HepG2 (cell line): ENCODE results near the gene CALML5.

Source experiments
- FOXK1 ChIP-seq: sonication (generic); formaldehyde crosslinking; IDR thresholded peaks from 2 replicates; pipeline ENCODE4 v1.4.0; 2020; ENCODE audit warnings: low read depth, missing genetic modification reagents, borderline replicate concordance
- ISL2 ChIP-seq: sonication (generic); formaldehyde crosslinking; IDR thresholded peaks from 2 replicates; pipeline ENCODE4 v1.5.0; 2020; ENCODE audit warnings: missing genetic modification reagents
- JARID2 ChIP-seq: sonication (generic); formaldehyde crosslinking; IDR thresholded peaks from 2 replicates; pipeline ENCODE4 v1.8.1; 2023; ENCODE audit warnings: missing genetic modification reagents, inconsistent platforms; ENCODE audit not compliant: insufficient replicate concordance
- MTA3 ChIP-seq: sonication (generic); formaldehyde crosslinking; IDR thresholded peaks from 2 replicates; pipeline ENCODE4 v1.4.0; 2020; ENCODE audit warnings: missing genetic modification reagents
- ZBTB33 ChIP-seq: sonication (generic); formaldehyde crosslinking; IDR thresholded peaks from 2 replicates; pipeline ENCODE4 v1.4.0; 2020; ENCODE audit warnings: missing genetic modification reagents
- ZNF101 ChIP-seq: sonication (generic); formaldehyde crosslinking; IDR thresholded peaks from 2 replicates; pipeline ENCODE4 v1.4.0; 2020; ENCODE audit warnings: mild to moderate bottlenecking, low read depth, missing genetic modification reagents, borderline replicate concordance
- ZNF232 ChIP-seq: sonication (generic); formaldehyde crosslinking; IDR thresholded peaks from 2 replicates; pipeline ENCODE4 v1.4.0; 2020; ENCODE audit warnings: missing genetic modification reagents, borderline replicate concordance
- ZNF317 ChIP-seq: sonication (generic); formaldehyde crosslinking; IDR thresholded peaks from 2 replicates; pipeline ENCODE4 v1.5.0; 2020; ENCODE audit warnings: mild to moderate bottlenecking, missing genetic modification reagents
- ZNF430 ChIP-seq: sonication (generic); formaldehyde crosslinking; IDR thresholded peaks from 2 replicates; pipeline ENCODE4 v1.9.0; 2021; ENCODE audit warnings: mild to moderate bottlenecking, missing genetic modification reagents
- ZNF549 ChIP-seq: sonication (generic); formaldehyde crosslinking; IDR thresholded peaks from 2 replicates; pipeline ENCODE4 v1.5.0; 2020; ENCODE audit warnings: missing genetic modification reagents
- TF ChIP-seq, protein P1 (sequence below): sonication (generic); formaldehyde crosslinking; IDR thresholded peaks from 2 replicates; pipeline ENCODE4 v1.4.0; 2020; ENCODE audit warnings: missing genetic modification reagents
- TF ChIP-seq, protein P2 (sequence below): sonication (generic); formaldehyde crosslinking; IDR thresholded peaks from 2 replicates; pipeline ENCODE4 v1.5.0; 2020; ENCODE audit warnings: mild to moderate bottlenecking, missing genetic modification reagents, moderate library complexity
- TF ChIP-seq, protein P3 (sequence below): sonication (generic); formaldehyde crosslinking; conservative IDR thresholded peaks from 2 replicates; pipeline ENCODE4 v1.4.0; 2020; ENCODE audit warnings: missing genetic modification reagents

DNA sequence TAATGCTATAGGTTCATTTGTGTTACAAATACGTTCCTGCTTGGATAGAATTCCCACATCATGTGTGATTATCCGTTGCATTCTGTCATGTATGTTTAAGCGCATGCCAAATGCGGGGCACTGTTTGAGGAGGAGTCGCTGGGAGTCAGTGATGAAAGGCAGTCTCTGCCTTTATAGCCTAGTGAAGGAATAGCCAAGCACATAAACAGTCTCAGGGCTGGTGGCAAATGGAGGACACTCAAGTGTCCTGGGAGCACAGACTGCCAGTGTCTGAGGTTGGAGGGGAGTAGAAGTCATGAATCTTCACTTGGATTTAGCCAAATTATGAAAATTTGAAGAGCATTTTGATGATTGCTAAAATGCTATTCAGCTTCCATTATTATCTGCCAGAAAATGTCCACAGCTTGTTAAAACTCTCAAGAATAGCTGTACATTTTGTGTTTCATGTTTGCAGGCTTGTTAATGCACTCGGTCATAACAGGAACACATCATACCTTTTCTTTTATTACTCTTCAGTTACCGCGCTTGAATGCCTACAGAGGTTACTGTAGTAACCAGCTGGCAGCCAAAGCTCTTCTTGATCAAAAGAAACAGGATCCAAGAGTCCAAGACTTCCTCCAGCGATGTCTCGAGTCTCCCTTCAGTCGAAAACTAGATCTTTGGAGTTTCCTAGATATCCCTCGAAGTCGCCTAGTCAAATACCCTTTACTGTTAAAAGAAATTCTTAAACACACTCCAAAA, 45.5 kb downstream of the CALML5 start:
- TF ChIP-seq, protein P1, sequence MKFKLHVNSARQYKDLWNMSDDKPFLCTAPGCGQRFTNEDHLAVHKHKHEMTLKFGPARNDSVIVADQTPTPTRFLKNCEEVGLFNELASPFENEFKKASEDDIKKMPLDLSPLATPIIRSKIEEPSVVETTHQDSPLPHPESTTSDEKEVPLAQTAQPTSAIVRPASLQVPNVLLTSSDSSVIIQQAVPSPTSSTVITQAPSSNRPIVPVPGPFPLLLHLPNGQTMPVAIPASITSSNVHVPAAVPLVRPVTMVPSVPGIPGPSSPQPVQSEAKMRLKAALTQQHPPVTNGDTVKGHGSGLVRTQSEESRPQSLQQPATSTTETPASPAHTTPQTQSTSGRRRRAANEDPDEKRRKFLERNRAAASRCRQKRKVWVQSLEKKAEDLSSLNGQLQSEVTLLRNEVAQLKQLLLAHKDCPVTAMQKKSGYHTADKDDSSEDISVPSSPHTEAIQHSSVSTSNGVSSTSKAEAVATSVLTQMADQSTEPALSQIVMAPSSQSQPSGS (CRISPR knock-in tag), result no peak
- TF ChIP-seq ZNF430 (no peak), FOXK1 (CRISPR knock-in tag) (no peak), JARID2 (CRISPR knock-in tag) (no peak), ZNF232 (no peak), ZBTB33 (CRISPR knock-in tag) (no peak), ISL2 (CRISPR knock-in tag) (no peak), ZNF317 (CRISPR knock-in tag) (no peak), ZNF101 (CRISPR knock-in tag) (no peak), ZNF549 (CRISPR knock-in tag) (no peak), MTA3 (no peak)
- TF ChIP-seq, protein P2, sequence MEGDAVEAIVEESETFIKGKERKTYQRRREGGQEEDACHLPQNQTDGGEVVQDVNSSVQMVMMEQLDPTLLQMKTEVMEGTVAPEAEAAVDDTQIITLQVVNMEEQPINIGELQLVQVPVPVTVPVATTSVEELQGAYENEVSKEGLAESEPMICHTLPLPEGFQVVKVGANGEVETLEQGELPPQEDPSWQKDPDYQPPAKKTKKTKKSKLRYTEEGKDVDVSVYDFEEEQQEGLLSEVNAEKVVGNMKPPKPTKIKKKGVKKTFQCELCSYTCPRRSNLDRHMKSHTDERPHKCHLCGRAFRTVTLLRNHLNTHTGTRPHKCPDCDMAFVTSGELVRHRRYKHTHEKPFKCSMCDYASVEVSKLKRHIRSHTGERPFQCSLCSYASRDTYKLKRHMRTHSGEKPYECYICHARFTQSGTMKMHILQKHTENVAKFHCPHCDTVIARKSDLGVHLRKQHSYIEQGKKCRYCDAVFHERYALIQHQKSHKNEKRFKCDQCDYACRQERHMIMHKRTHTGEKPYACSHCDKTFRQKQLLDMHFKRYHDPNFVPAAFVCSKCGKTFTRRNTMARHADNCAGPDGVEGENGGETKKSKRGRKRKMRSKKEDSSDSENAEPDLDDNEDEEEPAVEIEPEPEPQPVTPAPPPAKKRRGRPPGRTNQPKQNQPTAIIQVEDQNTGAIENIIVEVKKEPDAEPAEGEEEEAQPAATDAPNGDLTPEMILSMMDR (CRISPR knock-in tag), result no peak
- TF ChIP-seq, protein P3, sequence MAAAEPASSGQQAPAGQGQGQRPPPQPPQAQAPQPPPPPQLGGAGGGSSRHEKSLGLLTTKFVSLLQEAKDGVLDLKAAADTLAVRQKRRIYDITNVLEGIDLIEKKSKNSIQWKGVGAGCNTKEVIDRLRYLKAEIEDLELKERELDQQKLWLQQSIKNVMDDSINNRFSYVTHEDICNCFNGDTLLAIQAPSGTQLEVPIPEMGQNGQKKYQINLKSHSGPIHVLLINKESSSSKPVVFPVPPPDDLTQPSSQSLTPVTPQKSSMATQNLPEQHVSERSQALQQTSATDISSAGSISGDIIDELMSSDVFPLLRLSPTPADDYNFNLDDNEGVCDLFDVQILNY, result no peak
